Measurements from ENCODE around the gene BANK1.
"Not testable (repeated sequence)": the region's sequence is repeated elsewhere in the genome, so short reads cannot be mapped to it uniquely, and the experiment has no call there.

Gene BANK1

GRCh38 chr4:101886826-101887225 lies 96.3 kb downstream of the BANK1 start:
- no peak for TF ChIP-seq CTCF (IDR thresholded peaks at IDR 0.05; ENCODE audit: unreplicated experiment in 3 of 3)
- peaks cover 12% of the 10 kb centered on the region for H3K9me3 Mint-ChIP-seq
- peaks cover 12% of the 10 kb centered on the region for H3K4me1 Mint-ChIP-seq
- no peak overlapping the region for H3K27ac Mint-ChIP-seq
- no peaks in the 10 kb centered on the region for H3K36me3 Mint-ChIP-seq (ENCODE audit: low read depth)
- no peaks in the 10 kb centered on the region for H3K27me3 Mint-ChIP-seq (ENCODE audit: low read depth)
- no peak overlapping the region for H3K4me3 Mint-ChIP-seq

- Mint-ChIP-seq H3K4me1 (peaks cover 12% of the 10 kb centered on the region), H3K4me3 (peak overlapping the region in 1 of 3 experiments; percentile 60), H3K27me3 (ENCODE audit: low read depth) (no peaks in the 10 kb centered on the region), H3K9me3 (peaks cover 12% of the 10 kb centered on the region), H3K27ac (peak overlapping the region in 2 of 3 experiments; percentile 69 to 96), H3K36me3 (ENCODE audit: low read depth) (no peaks in the 10 kb centered on the region)
- TF ChIP-seq CTCF (IDR thresholded peaks at IDR 0.05; ENCODE audit: unreplicated experiment in 3 of 3), result no peak
Observed at GRCh38 chr4:101888472-101888871, 97.9 kb downstream of the BANK1 start.

- not testable (repeated sequence) for H3K27ac Mint-ChIP-seq; H3K9me3 Mint-ChIP-seq; H3K4me1 Mint-ChIP-seq; H3K4me3 Mint-ChIP-seq; H3K36me3 Mint-ChIP-seq (ENCODE audit: low read depth); H3K27me3 Mint-ChIP-seq (ENCODE audit: low read depth)
Observed at GRCh38 chr4:101905527-101905926, 115.0 kb downstream of the BANK1 start.

- Mint-ChIP-seq H3K27me3 (ENCODE audit: low read depth) (no peaks in the 10 kb centered on the region), H3K27ac (no peak overlapping the region), H3K9me3 (peaks cover 5% of the 10 kb centered on the region), H3K4me3 (no peak overlapping the region), H3K36me3 (ENCODE audit: low read depth) (no peaks in the 10 kb centered on the region), H3K4me1 (no peaks in the 10 kb centered on the region)
- no peak for TF ChIP-seq CTCF (IDR thresholded peaks at IDR 0.05; ENCODE audit: unreplicated experiment in 3 of 3)
Observed at GRCh38 chr4:101910786-101911373, 120.3 kb downstream of the BANK1 start.

- Mint-ChIP-seq H3K4me1 (no peaks in the 10 kb centered on the region), H3K27ac (no peak overlapping the region), H3K9me3 (peaks cover 3% of the 10 kb centered on the region), H3K36me3 (ENCODE audit: low read depth) (no peaks in the 10 kb centered on the region), H3K27me3 (ENCODE audit: low read depth) (no peaks in the 10 kb centered on the region), H3K4me3 (no peak overlapping the region)
- no peak for TF ChIP-seq CTCF (IDR thresholded peaks at IDR 0.05; ENCODE audit: unreplicated experiment in 3 of 3)
Observed at GRCh38 chr4:101911616-101912015, 121.1 kb downstream of the BANK1 start.

- Mint-ChIP-seq H3K9me3 (no peaks in the 10 kb centered on the region), H3K4me3 (no peak overlapping the region), H3K36me3 (ENCODE audit: low read depth) (no peaks in the 10 kb centered on the region), H3K4me1 (no peaks in the 10 kb centered on the region), H3K27ac (no peak overlapping the region), H3K27me3 (ENCODE audit: low read depth) (no peaks in the 10 kb centered on the region)
- TF ChIP-seq CTCF (IDR thresholded peaks at IDR 0.05; ENCODE audit: unreplicated experiment in 3 of 3), result no peak
Observed at GRCh38 chr4:101914761-101915160, 124.2 kb downstream of the BANK1 start.

Measured in nephron (organoid).